ENCODE measurements around the gene CSF3R.

DNA sequence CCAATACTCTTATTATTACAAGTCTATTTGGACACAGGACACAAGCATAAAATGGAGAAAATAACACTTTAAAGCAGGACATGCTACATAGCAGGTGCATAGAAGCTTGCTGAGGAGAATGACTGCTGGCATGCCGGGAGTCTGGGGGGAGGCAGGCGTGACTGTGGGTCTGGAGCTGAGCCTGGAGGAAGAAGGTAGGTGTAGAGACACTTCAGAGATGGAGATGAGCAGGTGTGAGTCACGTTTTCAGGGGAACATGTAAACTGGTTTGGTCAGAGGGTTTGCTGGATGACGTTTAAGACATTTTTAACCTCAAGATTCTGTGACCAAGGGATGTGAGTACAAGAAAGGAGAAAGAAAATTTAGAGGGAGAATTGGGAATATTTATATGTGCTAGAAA is 56.9 kb downstream of the CSF3R start:
- TF ChIP-seq, protein P1, sequence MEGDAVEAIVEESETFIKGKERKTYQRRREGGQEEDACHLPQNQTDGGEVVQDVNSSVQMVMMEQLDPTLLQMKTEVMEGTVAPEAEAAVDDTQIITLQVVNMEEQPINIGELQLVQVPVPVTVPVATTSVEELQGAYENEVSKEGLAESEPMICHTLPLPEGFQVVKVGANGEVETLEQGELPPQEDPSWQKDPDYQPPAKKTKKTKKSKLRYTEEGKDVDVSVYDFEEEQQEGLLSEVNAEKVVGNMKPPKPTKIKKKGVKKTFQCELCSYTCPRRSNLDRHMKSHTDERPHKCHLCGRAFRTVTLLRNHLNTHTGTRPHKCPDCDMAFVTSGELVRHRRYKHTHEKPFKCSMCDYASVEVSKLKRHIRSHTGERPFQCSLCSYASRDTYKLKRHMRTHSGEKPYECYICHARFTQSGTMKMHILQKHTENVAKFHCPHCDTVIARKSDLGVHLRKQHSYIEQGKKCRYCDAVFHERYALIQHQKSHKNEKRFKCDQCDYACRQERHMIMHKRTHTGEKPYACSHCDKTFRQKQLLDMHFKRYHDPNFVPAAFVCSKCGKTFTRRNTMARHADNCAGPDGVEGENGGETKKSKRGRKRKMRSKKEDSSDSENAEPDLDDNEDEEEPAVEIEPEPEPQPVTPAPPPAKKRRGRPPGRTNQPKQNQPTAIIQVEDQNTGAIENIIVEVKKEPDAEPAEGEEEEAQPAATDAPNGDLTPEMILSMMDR (IDR thresholded peaks at IDR 0.05; ENCODE audit: extremely low read depth in 1 of 2, insufficient read depth in 1 of 2, low read depth in 1 of 2, low read length in 2 of 2) = no peak
- TF ChIP-seq POLR2A (IDR thresholded peaks at IDR 0.05; ENCODE audit: low read depth, low read length) (no peak), POLR2AphosphoS5 (IDR thresholded peaks at IDR 0.05; ENCODE audit: insufficient read depth, low read depth, low read length) (no peak), MAX (IDR thresholded peaks at IDR 0.05; ENCODE audit: insufficient read depth, insufficient read length) (no peak), EZH2 (IDR thresholded peaks at IDR 0.05; ENCODE audit: borderline replicate concordance, low read depth, low read length, severe bottlenecking) (no peak), MYC (IDR thresholded peaks at IDR 0.05; ENCODE audit: low read depth, low read length) (no peak), FOS (IDR thresholded peaks at IDR 0.05; ENCODE audit: borderline replicate concordance, insufficient read depth, low read length) (no peak), JUN (IDR thresholded peaks at IDR 0.05; ENCODE audit: borderline replicate concordance, insufficient read depth, insufficient read length, low read depth) (no peak)

Measured in endothelial cell of umbilical vein (primary cell).